NCI-H1105 treated with DMSO at 0.1 percent for 48 hours (cell line): ENCODE measurements around the gene VWA3A.
"Not testable (repeated sequence)": the region's sequence is repeated elsewhere in the genome, so short reads cannot be mapped to it uniquely, and the experiment has no call there.

ENCODE experiments used
- DNase-seq: peaks from one replicate; lab custom pipeline; 2025; lab: John Stamatoyannopoulos, UW

The VWA3A gene

DNA sequence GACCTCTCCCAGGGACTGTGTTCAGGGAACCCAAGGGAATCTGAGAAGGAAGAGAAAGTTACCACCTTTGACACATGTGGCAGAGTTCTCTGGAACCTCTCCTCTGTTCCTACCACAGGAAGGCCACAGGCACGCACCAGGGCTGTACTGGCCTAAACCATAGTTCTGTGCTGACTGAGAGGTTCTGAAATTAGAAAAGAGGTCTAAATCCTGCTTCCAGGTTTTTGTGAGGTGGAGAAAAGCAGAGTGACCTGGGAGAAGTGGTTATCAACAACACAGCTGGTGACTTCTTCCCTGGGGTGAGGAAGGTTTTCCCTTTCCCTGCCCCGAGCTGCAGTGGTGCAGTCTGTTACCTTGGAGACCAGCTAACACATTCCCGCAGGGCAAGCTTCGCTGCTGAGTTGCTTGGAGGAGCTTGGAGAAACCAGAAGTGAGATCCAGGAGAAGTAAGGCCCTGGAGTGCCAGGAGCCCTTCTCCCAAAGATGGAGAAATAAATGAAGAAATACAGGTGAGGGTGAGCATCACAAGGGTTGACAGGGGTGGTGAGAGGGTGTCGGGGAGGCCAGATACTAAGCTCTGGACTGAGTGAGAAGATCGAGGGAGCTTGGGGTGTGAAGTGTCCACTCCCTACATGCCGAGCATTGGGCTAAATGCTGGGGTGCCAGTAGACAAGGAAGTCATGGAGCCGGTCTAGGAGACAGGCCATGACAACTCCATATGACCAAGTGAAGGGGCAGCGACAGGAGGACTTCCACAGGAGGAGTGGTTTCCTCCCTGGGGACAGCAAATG is at the start of gene VWA3A:
TSS of gene VWA3A (plus strand) at position 399 of the 791 bp plus-strand sequence. CDS start at position 496, 97 bp downstream.
- DNase-seq, result no peak

- DNase-seq, result not testable (repeated sequence)
These were observed 48.5 kb upstream of the VWA3A start for GRCh38 chr16:22043882-22044281.

- not testable (repeated sequence) for DNase-seq
These were observed 46.5 kb upstream of the VWA3A start for GRCh38 chr16:22045888-22046287.

DNA sequence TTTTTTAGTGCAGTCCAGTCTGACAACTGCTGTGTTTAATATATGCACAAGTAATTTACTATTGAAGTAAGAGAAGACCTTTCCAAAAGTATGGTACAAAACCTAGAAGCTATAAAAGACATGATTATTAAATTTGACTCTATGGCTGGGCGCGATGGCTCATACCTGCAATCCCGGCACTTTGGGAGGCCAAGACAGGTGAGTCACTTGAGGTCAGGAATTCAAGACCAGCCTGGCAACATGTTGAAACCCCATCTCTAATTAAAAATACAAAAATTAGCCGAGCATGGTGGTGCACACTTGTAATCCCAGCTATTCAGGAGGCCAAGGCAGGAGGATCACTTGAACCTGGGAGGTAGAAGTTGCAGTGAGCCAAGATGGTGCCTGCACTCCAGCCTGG is 41.4 kb upstream of the VWA3A start:
- DNase-seq, result no peak

DNA sequence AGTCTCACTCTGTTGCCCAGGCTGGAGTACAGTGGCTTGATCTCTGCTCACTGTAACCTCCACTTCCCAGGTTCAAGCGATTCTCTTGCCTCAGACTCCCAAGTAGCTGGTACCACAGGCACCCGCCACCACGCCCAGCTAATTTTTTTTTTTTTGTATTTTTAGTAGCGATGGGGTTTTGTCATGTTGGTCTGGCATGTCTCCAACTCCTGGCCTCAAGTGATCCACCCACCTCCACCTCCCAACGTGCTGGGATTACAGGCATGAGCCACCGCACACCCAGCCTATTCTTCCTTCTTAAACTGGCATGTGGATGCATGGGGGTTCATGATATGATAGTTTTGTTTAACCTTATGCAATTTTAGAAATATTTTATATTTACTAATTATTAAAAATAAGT is 39.4 kb upstream of the VWA3A start:
- DNase-seq, result no peak

GRCh38 chr16:22053921-22054341 is 38.4 kb upstream of the VWA3A start:
- DNase-seq, result no peak

GRCh38 chr16:22054847-22055590 is 37.3 kb upstream of the VWA3A start:
- DNase-seq, result no peak

GRCh38 chr16:22055881-22056280 is 36.5 kb upstream of the VWA3A start:
- no peak for DNase-seq

- no peak for DNase-seq
These were observed 28.4 kb upstream of the VWA3A start for GRCh38 chr16:22063888-22064467.

DNA sequence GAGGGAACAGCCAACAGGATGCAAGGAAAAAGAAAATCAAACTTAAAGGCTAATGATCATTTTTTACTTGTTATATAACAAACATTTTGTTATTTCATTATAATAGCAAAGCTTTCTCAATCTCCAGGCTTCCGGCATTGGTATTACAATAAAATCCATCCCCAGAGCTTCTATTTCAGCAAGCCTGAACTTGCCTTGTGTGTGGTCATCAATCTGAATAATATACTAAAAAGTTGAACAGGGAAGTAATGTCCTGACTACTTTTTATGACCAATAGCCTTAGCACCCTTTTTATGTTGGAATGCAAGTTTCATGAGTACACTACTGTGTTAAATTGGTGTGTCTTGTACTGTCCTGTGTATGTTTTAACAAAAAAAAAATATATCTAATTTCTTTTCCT is 27.1 kb upstream of the VWA3A start:
- no peak for DNase-seq

DNA sequence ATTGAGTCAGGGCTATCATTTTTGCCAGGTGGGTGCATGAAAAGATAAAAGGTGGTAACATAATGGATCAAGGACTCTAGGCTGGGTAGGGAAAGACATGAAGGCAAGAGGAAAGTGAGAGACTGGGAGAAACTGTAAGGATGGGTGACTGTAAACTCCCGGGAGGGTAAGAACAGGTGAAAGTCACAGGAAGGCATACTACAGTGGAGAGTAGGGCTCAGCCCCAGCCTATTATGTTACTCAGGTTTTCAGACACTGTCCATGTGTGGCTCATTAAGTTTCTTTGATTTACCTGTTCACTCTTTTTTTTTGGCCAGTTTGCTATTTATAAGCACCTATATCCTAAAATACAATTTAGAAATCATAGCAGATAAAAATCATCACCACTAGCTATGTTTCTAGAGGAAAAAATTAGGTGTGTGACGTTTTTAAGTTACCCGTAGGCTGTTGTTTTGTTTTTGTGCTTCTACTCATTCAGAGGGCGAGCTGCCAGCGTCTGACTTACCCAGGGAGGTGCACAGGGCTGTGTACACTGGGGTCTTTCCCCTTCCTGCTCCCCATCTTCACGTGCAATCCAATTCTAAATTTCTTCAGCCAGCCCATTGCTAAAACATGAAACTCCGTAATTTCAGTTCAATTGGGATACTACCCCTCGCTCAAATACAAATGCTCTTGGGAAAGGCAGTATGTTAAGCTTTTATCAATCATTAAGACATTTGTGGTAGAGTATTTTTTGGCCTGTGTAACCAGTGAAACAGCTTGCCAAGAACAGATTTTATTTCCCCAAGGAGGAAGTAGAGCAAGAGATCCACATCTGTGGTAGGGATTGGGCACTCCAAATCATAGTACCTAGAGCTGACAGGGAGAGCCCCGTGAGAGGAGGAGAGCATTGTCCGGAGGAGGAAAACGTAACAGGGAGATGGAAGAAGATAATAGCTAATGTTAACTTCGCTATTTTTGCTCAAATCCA is 21.7 kb upstream of the VWA3A start:
- DNase-seq, result no peak

- DNase-seq, result no peak
These were observed 20.9 kb upstream of the VWA3A start for GRCh38 chr16:22071331-22071910.

DNA sequence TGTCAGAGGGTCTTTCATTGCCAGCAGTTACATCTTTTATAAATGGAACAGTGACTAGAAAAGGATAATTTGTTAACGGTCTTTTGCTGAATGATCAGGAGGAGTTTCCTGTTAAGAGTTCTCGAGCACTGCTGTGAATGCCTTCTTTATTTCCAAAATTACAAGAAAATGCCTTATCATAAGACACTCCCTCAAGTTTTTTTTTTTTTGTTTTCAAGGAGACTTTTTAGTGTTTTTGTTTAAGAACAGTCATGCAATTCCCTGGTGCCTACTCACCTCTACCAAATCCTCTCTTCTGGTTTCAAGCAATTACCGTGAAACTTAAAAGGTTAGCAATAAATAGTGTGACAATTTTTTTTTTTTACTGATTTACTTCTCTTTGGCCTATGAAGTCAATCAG is 19.0 kb upstream of the VWA3A start:
- DNase-seq, result no peak

DNA sequence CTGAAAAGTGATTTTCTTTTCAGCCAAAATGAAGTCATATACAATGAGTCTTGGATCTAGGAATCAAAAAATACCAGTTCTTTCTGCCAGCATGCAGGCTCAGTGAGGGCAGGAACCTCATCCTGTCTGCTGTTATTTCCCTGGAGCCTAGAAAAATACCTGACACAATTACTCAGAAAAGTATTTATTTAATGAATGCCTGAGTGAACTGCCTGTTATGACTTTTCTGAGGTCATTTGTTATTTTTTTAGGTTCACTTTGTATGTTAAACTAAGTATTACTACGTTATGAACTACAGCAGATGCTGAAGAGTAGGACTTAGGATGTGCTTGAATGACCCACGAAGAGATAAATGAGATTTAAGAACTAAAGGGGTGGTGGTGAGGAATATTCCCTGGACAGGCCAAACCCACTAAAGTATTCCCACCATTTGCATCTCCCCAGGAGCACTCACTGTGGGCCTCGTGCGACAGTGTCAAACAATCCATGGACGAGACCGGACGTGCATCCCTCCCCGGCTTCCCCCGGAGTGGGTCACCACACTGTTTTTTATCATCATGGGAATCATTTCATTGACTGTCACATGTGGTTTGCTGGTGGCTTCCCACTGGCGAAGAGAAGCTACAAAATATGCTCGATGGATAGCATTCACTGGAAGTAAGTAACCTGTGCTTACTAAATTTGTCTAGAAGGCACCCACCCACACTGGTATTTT is 17.1 kb upstream of the VWA3A start:
- DNase-seq, result no peak

GRCh38 chr16:22075776-22076175 is 16.6 kb upstream of the VWA3A start:
- DNase-seq, result no peak

- DNase-seq, result peak; percentile 47
These were observed 14.5 kb upstream of the VWA3A start for GRCh38 chr16:22077700-22078313.

DNA sequence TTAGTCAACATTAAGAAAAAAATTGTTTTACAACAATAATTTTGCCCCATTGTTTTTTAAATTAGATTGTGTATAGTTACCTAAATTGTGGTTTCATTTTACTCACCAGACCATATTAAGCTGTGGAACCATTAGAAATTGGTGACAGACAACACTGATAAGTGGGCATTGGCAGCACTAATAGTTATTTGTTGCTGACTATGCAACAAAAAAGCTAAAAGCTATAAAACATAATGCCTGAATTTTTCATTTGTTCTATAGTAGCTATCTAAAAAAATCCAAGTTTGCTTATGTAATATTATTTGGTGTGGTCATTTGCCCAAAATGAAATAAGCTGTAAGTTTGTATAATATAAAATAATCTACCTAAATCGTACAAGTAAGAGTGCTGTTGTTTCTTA is 13.7 kb upstream of the VWA3A start:
- no peak for DNase-seq

GRCh38 chr16:22081050-22081449 is 11.3 kb upstream of the VWA3A start:
- no peak for DNase-seq

GRCh38 chr16:22086440-22086839 is 5.9 kb upstream of the VWA3A start:
- no peak for DNase-seq

DNA sequence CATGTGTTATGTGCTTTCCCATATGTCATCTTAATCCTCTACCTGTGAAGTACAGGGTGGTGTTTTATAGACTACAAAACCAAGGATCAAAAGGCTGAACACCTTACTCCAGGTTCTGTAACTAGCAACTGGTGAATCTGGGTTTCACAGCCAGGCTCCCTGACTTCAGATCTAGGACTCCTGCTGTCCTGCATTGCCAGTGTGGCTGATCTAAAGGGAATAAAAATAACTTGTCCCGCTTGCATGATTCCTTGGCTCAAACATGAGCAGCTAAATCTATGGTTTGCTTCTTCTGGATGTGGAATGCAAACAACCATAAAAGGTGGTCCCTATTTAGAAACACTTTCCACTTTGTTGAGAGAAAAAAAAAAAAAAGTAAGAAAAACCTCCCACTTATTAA is 3.7 kb upstream of the VWA3A start:
- no peak for DNase-seq
